DMS 273 treated with DMSO at 0.1 percent for 48 hours (cell line): Measurements from ENCODE around the gene BICRA.

ENCODE experiments used
- DNase-seq: peaks from one replicate; lab custom pipeline; 2025; lab: John Stamatoyannopoulos, UW

The BICRA gene

DNA sequence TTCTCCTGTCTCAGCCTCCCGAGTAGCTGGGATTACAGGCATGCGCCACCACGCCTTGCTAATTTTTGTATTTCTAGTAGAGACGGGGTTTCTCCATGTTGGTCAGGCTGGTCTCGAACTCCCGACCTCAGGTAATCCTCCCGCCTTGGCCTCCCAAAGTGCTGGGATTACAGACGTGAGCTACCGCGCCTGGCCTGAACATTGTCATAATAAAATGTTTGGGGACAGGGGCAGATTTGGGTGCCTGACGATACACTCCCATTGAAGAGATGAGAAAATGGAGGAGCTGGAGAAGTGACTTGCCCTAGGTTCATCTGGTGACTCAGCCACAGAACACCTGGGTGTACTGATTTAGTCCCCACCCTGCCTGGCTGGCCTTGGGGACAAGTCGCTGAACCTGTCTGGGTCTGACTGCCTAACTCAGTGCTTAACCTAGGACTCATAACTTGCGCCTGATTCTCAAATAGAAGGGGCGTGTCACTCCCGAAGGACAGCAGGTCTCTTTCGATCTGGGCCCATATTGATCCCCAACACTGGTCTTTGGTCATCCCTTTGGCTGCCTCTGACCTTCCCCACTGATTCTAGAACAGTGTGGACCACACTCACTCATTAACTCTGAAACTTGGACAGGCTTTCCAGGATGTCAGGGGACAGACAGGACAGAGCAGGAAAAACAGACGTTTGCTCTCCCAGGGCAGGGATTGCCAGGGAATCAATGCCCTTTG, 7.6 kb upstream of the BICRA start:
- no peak for DNase-seq

DNA sequence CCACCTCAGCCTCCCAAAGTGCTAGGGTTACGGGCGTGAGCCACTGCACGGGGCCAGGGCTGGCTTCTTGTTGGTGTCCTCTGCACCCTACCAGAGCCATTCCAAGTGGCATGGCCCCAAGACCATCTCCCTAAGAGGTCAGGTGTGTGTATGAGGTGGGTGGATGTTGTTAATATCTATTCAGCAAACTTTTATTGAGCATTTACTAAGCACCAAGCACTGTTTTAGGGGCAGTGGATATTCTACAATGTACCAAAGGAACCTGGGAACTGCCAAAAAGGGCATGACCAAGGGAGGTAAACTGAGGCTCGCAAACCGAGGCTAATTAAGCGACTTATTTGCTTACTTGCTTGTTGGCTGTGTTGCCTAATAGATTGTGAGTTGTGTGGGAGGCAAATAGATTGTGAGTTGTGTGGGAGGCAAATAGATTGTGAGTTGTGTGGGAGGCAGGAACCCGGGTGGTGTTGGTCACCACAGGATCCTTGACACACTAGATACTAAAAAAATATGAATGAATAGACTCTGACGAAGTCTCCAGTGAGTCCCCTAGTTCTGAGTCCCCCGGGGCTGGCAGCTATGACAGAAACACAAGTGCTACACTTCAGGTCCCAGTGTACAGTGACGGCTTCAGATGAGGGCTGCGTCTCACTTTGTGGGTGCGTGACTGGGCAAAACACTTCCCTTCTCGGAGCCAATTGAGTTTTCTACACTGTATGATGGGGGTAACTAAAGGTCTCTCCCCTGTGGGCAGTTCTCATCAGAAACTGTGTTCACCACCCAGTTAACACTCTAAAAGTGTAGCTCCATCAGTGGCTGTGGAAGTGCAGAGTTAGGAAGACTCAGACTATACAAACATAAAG, 5.0 kb upstream of the BICRA start:
- no peak for DNase-seq

DNA sequence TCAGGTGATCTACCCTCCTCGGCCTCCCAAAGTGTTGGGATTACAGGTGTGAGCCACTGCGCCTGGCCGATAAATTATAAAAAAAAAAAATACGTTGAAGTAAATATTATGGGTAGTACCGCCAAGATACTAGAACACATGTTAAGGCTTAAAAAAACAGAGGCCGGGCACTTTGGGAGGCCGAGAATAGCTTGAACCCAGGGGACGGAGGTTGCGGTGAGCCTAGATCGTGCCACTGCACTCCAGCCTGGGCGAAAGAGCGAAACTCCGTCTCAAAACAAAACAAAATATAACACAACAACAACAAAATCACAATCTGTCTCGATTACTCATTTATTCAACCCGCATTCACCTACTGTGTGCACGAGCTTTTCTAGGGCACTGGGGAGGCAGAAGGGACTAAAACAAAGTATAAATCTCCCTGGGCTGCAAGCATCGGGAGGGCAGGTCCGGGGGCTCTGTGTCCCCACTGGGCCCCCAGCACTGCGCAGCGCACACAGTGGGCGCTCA, 1.3 kb upstream of the BICRA start:
- no peak for DNase-seq

DNA sequence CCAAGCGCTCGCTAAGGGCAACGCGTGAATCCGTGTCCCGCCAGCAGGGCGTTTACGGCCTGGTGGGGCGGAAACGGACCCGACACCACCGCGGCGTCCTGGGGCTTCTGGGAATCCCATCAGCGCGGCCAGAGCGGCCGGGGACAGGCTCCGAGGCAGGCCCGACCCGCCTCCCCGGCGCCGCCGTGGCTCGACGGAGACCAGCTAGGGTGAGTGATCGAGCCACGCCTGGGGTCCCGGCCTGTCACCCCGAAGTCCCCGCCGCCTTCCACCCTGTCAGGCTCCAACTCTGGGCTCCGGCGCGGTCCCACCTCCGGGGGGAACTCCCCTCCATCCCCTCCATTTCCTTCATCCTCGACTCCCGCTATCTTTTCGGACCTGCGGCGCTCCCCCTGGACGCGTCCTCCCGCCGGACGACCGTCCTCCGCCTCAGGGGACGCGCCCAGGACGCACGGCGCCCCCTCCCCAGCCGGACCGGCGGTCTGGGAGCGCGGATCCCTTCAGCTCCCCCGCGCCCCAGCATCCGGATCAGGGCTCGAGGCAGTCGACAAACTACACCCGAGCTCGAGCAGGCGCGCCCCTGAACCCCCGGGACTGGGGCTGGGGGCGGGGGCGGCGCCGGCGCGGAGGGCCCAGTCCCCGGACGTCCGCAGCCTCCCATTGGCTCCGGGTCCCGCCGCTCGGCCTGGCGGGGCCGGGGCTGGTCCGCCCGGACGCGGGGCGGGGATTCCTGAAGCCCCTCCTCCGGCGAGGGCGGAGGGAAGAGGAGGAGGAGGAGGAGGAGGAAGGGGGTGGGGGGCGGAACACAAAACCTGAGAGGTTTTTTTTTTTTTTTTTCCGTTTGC, 638 bp upstream of the BICRA start:
- peak; percentile 44 for DNase-seq

DNA sequence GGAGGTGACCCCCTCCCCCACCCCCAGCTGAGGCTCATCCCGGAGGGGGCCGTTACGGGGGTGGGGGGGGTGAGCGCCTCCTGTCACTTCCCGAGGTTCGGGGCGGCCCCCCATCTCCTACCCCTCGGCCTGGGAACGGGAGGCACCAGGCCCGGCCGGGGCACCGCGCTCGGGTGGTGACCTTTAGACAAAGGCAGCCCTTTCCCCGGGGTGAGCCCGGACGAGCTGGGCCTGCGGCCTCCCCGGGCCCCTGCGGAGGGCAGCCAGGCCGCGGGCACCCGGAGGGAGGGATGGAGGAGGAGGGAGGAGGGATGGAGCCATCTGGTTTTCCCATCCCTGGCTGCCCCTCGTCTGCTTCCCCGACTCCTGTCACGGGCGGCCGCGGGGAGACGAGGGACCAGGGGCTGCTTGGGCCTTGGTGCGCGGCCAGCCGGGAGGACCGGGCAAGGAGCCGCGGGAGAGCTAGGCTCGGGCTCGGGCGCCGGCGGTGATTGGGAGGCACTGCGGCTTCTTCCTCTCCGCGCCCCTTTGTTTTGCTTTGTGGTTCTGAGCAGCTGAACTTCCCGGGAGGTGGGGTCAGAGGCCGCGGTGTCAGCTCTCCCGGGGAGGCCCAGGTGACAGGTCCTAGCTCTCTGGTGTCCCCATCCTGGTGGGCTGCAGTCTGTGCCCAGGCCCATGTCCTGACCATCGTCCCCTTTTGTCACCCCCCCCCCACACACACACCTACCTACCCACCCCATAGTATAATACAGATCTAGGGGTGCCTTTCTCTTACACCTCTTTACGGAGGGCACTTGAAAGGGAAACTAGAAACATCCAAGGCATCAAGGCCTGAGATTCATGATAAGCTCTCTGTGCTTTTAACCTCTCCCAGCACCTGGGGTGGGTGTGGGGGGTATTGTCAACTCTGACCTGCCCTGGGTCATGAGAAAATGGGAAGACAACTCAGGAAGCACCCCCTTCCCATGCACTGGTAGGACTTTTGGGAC, 1.3 kb downstream of the BICRA start:
- no peak for DNase-seq

DNA sequence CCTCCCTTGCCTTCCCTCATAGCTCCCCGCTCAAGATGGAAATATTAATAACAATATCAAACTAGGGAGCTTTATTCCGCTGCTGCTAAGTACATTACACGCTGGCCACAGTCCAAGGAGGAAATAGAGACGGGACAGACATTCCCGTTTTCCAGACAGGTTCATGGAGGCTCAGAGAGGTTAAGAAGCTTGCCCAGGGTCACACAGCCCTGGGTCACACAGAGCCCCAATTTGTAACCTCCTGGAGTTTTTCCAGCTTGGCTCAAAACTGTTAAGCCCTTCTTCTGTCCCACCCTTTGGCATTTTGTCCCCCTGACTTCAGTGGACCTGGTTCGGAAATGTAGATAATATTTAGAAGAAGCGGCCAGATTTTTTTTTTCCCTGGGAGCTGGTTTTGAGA, 2.0 kb downstream of the BICRA start:
- no peak for DNase-seq

DNA sequence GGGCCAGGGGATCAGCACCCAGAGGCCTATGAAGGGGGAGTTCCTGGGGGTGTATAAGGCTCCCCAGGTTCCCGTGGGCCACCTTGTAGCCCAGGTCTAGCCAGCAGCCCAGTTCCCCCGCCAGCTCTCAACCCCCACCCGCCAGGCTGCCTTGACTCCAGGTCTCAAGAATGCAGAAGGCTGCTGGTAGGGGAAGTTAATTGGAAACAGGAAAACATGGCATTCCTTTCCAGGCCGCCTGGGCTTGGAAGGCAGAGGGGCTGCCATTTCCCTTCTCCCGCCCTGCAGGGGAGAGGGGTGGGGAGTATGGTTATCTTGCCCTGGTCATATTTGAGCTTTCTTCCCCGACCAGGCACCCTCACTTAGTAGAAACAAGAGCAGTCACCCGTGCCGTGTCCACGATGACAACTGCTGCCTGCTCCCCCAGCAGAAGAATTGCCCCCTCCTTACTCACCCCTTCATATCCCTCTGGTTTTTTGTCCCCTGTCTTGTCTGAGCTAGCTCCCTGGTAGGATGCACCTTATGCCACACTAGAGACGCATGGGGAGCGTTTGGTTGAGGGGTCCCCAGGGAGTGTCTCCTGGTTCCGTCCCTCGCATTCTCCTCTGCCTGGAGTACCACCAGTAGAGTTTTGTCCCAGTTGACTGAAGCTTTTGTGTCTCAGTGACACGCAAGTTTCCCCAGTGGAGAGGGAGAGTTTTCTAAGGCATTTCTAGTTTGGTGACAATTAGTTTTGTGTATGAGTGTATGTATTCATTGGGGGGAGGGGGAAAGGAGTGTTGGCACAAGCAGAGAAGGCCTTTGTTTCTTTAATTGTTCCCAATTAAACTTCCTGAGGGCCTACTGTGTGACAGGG, 4.5 kb downstream of the BICRA start:
- DNase-seq: no peak

DNA sequence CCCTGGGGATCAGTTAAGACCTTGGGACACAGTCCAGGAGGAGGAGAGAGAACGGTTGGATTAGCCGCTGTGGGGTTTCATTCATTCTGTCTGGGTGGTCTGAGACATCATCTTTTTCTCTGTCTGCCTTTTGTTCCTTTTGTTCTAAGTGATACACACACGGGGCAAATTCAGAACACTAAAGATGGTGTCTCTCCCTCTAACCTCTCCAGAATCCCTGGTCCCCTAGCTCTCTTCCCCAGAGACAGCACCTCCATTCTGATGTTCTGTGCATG, 5.0 kb downstream of the BICRA start:
- DNase-seq: no peak

DNA sequence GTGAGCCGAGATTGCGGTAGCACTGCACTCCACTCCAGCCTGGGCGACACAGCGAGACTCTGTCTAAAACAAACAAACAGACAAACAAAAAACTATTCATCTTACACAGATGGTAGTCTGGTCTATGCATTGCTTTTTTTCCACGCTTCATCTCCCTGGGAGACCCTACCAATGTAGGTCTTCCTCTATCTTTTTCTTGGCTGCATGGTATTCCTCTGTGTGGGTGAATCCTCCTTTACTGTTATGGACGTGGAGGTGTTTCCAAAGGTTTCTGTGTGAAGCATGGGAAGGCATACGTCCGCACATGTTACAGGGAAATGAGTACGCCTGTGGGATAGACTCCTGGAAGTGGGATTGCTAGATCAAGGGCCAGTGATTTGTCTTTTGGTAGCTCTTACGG, 5.6 kb downstream of the BICRA start:
- DNase-seq: no peak

DNA sequence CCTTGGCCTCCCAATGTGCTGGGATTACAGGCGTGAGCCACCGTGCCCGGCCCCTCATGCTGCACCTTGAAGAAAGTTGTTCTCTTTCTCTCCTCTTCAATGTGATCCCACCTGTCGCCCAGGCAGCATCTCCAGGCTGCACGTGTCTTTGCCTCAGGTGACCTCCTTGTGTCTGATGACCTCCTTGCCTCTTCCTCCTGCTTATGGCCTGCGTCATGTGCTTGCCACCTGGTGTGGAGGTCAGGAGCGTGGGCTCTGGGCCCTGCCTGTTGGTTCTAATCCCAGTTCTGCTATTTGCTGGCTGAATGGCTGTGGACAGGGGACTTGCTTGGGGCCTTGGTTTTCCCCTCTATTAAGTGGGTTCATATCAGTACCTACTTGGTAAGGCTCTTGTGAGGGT, 6.3 kb downstream of the BICRA start:
- DNase-seq: no peak

DNA sequence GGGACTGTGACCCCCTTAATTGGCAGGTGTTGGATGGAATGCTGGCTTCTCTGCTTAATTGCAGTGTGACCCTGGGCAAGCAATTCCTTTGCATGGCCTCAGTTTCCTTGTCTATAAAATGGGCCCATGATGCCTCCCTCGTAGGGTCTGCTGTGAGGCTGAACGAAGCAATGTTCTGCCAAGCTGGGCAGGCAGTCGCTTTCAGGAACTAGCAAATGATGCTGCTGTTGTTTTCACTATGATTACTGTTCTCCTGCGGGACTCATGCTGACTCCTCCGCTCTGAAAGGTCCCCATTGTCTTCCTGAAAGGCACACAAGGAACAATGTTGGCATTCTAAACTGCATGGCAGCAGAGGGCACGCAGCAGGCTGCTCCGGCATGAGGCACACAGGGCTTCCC, 6.8 kb downstream of the BICRA start:
- no peak for DNase-seq

DNA sequence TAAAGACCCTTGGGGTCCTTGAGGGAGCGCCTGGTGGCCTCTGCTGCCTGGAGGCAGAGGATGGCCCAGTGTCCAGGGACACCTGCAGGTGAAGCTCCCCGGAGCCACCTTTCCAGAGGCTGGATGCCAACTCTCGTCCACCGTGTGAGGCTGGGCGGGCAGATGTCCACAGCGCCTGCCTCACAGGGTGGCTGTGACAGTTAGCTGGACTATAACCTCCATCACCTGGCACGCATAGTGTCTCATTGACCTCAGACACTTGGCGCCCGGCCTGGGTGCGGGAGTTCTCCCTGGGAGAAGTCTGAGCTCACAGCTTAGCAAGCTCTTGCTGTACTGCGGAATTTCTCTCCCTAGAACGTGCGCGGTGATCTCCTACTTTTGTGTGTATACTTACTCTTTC, 9.8 kb downstream of the BICRA start:
- DNase-seq: no peak

DNA sequence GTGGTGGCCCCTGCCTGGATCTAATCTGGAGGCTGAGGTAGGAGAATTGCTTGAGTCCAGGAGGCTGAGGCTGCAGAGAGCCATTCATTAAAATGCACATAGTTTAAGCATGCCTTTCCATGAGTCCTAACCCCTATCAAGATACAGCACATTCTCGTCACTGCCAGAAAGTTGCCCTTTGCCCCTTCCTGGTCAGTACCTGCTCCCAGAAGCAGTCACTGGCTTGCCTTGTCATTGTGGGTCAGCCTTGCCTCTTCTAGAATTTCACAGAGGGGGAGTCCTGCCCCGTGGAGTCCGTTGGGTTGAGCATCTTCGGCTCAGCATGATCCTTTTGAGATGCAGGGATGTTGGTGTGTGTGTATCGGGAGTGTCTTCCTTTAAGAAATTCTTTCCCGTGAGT, 10.8 kb downstream of the BICRA start:
- DNase-seq: no peak

DNA sequence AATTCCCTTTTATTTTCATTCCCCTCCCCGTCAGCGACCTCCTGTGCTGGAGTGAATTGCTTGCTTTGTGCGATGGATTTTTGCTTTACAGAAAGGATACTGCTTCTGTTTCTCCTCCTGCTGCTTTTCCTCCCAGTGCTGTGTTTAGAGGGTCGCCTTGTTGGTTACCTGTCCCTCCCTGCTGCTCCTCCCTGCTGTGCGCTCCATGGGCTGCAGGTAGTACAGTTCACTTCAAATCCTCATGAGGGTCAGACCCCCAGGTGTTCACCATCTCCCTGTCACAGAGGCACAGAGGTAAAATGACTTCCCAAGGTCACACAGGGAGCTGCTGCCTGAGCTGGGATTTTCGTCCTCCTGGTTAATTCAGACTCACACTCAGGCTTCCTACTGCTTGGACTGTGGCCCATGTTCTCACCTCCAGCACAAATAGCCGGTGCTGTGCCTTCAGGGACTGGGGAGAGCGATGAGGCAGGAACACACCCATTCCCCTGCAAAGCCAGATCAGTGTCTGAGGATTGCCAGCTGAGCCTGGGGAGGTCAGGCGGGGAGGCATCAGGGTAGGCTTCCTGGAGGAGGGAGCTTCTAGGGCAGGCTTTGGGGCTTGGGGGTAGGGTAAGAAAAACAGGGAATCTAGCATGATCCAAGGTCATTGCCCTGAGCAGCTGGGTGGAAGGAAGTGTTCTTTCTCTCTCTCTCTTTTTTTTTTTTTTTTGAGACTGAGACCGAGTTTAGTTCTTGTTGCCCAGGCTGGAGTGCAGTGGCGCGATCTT, 14.4 kb downstream of the BICRA start:
- DNase-seq: no peak

DNA sequence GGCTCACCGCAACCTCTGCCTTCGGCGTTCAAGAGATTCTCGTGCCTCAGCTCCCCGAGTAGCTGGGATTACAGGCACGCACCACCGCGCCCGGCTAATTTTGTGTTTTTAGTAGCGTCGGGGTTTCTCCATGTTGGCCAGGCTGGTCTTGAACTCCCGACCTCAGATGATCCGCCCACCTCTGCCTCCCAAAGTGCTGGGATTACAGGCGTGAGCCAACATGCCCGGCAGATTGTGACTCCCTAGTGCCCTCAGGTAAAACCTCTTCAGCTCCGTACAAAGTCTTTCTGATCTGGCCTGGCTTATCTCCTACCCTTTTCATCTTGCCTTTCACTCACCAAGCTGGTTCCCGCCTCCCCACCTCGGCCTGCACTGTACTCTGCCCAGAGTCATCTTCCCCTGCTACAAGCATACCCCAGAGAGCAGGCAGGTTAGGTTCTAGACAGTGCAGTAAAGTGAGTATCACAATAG, 15.0 kb downstream of the BICRA start:
- no peak for DNase-seq

DNA sequence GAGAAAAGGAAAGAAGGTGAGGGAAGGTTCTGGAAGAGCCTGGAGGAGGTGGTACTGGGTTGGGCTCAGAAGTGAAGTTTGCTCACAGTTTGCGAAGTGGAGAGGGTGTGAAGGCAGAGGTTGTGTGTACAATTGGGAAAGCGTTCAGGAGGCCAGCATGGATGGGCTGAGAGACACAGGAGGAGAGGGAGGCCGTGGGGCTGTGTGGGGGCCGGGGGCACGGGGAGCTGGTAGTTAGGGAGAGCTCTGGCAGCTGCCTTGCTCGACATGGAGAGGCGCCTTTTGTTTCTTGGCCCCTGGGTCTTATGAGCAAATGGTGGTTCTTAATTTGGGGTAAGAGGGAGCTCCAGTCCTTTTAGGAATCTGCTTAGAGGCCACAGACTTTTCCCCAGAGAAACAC, 16.7 kb downstream of the BICRA start:
- no peak for DNase-seq

DNA sequence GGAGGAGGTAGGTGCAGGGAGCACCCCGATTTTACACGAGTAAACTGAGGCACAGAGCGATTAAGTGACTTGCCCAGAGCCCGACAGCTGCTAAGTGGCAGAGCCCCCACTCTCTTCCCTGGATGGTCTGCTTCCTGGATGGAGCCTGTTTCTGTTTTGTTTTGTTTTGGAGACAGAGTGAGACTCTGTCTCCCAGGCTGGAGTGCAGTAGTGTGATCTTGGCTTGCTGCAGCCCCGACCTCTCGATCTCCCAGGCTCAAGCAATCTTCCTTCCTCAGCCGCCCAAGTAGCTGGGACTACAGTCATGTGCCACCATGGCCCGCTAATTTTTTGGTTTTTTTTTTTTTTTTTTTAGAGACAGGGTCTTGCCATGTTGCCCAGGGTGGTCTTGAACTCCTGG, 17.3 kb downstream of the BICRA start:
- no peak for DNase-seq

DNA sequence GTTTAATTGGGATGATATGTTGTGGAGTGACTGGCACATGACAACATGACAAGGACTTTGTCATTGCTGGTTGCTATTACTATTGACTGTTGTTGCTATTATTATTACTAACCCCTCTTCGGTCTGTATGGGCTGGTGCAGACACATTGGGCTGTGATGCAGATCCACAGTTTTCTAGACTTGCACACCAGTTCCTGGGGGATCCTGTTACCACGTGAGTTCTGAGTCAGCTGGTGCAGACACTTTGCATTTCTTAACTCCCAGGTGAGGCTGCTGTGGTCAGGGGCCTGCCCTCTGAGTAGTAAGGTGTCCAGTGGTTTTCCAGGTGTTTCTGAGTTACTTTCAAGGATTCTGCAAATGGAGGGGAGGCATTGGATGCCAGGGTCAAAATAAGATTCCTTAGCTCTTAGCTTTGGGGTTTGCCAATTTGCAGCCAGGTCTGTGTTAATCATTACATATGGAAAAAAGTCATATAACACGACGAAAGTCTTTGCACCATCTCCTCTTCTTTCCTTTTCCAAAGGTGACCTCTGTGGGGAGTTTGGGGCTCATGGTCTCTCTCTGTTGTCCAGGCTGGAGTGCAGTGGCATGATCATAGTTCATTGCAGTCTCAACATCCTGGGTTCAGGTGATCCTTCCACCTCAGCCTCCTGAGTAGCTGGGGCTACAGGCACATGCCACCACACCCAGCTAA, 19.3 kb downstream of the BICRA start:
- no peak for DNase-seq

DNA sequence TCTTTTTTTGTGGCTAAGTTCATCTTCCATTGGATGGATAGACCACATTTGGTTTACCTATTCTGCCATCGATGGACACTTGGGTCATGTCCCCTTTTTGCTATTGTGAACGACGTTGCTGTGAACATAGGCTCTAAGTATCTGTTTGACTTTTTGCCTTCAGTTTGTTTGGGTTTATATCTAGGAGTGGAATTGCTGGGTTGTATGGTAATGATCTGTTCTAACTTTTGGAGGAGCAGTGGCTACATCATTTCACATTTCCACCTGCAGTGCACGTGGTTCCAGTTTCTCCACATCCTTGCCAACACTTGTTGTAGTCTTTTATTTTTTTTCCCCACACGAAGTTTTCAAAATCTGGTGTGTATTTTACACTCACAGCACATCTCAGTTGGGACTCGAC, 21.7 kb downstream of the BICRA start:
- no peak for DNase-seq
